Gastrocnemius medialis (tissue), 4 donors: Measurements from ENCODE around the gene FAM53A.

Experiments
- POLR2A ChIP-seq, 2 donors: fragments of 450-650 bp; IDR thresholded peaks; one replicate each; pipeline ENCODE4 v1.6.1; 2017; ENCODE audit warnings: antibody characterized with exemption in 2 of 2, mild to moderate bottlenecking in 2 of 2, moderate library complexity in 2 of 2
- TF ChIP-seq, protein P1 (sequence below), 5 experiments: fragments of 450-650 bp in 3 of 5; fragments of 200-600 bp in 2 of 5; sonication (generic) in 2 of 5; IDR thresholded peaks in 4 of 5; conservative IDR thresholded peaks in 1 of 5; 1 replicate in 4 of 5; 2 replicates in 1 of 5; pipeline ENCODE4 v1.5.1; 2016 to 2019; ENCODE audit warnings: antibody characterized with exemption in 5 of 5, mild to moderate bottlenecking in 3 of 5, moderate library complexity in 3 of 5

DNA sequence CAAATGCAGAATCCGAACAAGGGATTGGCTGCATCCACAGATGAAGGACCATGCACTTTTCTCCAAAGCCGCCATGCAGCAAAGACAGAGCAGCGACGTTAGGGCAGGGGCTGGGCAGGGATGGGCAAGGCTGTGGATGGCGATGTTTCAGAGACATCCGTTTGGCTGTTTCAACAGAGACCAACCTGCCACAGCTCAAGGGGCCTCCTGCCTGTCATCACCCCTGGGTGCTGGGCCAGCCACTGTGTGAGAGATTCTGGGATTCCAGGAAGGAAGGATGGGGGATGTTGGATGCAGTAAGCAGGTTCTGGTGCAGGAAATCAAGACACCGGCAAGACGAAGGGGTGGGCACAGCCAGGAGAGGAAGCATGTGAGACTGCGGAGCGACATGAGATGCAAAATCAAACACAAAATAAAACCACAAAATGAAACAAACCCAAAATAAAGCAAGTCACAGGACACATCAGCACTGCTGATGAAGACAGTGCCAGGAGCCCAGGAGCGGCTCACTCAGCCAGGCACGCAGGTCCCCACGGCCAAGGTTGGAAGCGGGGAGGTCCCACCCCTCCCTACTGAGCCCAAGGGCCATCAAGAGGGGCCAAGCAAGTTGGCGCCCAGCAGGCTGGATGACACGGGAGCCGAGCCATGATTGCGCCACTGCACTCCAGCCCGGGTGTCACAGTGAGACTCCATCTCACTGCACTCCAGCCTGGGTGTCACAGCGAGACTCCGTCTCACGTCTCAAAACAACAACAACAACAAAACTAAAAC is 68.1 kb downstream of the FAM53A start:
- TF ChIP-seq, protein P1, sequence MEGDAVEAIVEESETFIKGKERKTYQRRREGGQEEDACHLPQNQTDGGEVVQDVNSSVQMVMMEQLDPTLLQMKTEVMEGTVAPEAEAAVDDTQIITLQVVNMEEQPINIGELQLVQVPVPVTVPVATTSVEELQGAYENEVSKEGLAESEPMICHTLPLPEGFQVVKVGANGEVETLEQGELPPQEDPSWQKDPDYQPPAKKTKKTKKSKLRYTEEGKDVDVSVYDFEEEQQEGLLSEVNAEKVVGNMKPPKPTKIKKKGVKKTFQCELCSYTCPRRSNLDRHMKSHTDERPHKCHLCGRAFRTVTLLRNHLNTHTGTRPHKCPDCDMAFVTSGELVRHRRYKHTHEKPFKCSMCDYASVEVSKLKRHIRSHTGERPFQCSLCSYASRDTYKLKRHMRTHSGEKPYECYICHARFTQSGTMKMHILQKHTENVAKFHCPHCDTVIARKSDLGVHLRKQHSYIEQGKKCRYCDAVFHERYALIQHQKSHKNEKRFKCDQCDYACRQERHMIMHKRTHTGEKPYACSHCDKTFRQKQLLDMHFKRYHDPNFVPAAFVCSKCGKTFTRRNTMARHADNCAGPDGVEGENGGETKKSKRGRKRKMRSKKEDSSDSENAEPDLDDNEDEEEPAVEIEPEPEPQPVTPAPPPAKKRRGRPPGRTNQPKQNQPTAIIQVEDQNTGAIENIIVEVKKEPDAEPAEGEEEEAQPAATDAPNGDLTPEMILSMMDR (IDR thresholded peaks at IDR 0.05 in 4 of 5, conservative IDR thresholded peaks at IDR 0.05 in 1 of 5) = no peak
- no peak for TF ChIP-seq POLR2A (IDR thresholded peaks at IDR 0.05)
